IPS-11a (cell line): ENCODE data around the gene NRDE2.

Experiments used
- H3K4me3 ChIP-seq: one replicate; pipeline ENCODE4 v1.5.1; 2013; ENCODE audit warnings: low read depth, low read length, control low read depth

Gene NRDE2

GRCh38 chr14:90331497-90332270 lies at the start of gene NRDE2:
NRDE2 (minus strand) TSS chr14:90331941; CDS start chr14:90331904, 37 bp downstream.
- H3K4me3 ChIP-seq: peak within 1 kb of the TSS; percentile 74

GRCh38 chr14:90381011-90381786 lies 49.5 kb upstream of the NRDE2 start:
- H3K4me3 ChIP-seq: no peak overlapping the region

GRCh38 chr14:90379106-90379505 lies 47.4 kb upstream of the NRDE2 start:
- no peak overlapping the region for H3K4me3 ChIP-seq

- no peak overlapping the region for H3K4me3 ChIP-seq
Observed at GRCh38 chr14:90378249-90378648, 46.5 kb upstream of the NRDE2 start.

GRCh38 chr14:90375934-90376333 lies 44.2 kb upstream of the NRDE2 start:
- H3K4me3 ChIP-seq: no peak overlapping the region

- H3K4me3 ChIP-seq: no peak overlapping the region
Observed at GRCh38 chr14:90374813-90375212, 43.1 kb upstream of the NRDE2 start.

- no peak overlapping the region for H3K4me3 ChIP-seq
Observed at GRCh38 chr14:90373887-90374286, 42.1 kb upstream of the NRDE2 start.

- H3K4me3 ChIP-seq: no peak overlapping the region
Observed at GRCh38 chr14:90368946-90369721, 37.4 kb upstream of the NRDE2 start.

- H3K4me3 ChIP-seq: no peak overlapping the region
Observed at GRCh38 chr14:90362558-90362896, 30.8 kb upstream of the NRDE2 start.

- no peak overlapping the region for H3K4me3 ChIP-seq
Observed at GRCh38 chr14:90361865-90362557, 30.3 kb upstream of the NRDE2 start.

GRCh38 chr14:90358359-90358758 lies 26.6 kb upstream of the NRDE2 start:
- H3K4me3 ChIP-seq: no peak overlapping the region

- H3K4me3 ChIP-seq: no peak overlapping the region
Observed at GRCh38 chr14:90356925-90357324, 25.2 kb upstream of the NRDE2 start.

GRCh38 chr14:90355540-90356518 lies 24.1 kb upstream of the NRDE2 start:
- no peak overlapping the region for H3K4me3 ChIP-seq

GRCh38 chr14:90354551-90355298 lies 23.0 kb upstream of the NRDE2 start:
- H3K4me3 ChIP-seq: no peak overlapping the region

GRCh38 chr14:90349739-90350138 lies 18.0 kb upstream of the NRDE2 start:
- no peak overlapping the region for H3K4me3 ChIP-seq

GRCh38 chr14:90348270-90348669 lies 16.5 kb upstream of the NRDE2 start:
- no peak overlapping the region for H3K4me3 ChIP-seq

- H3K4me3 ChIP-seq: no peak overlapping the region
Observed at GRCh38 chr14:90345239-90345557, 13.5 kb upstream of the NRDE2 start.

GRCh38 chr14:90344331-90345238 lies 12.8 kb upstream of the NRDE2 start:
- no peak overlapping the region for H3K4me3 ChIP-seq
